Activated naive CD4-positive, alpha-beta T cell treated with anti-CD3 and anti-CD28 coated beads for 36 hours (primary cell): ENCODE measurements around the gene CIDEB. TPM values are rescaled to one million over a fixed set of nuclear protein-coding genes. Genes with fewer than 3 reads are reported as not detected.

Source experiments
- CTCF ChIA-PET: fragments of 350-600 bp; sonication (Branson Sonifier 250); formaldehyde crosslinking; loops from one replicate; lab custom pipeline; 2021; ENCODE audit warnings: antibody characterized with exemption; lab: Charles Lee
- DNase-seq: peaks from one replicate; pipeline ENCODE4 v3.0.0-alpha.2; 2020
- H3K27ac Mint-ChIP-seq: one replicate; pipeline ENCODE4 v1.8.0; 2021; ENCODE audit warnings: mild to moderate bottlenecking, mixed read lengths
- H3K27me3 Mint-ChIP-seq: one replicate; pipeline ENCODE4 v1.8.0; 2021; ENCODE audit warnings: low read depth, mixed read lengths
- H3K36me3 Mint-ChIP-seq: one replicate; pipeline ENCODE4 v1.8.0; 2021; ENCODE audit warnings: low read depth, mixed read lengths
- H3K4me1 Mint-ChIP-seq: one replicate; pipeline ENCODE4 v1.8.0; 2021; ENCODE audit warnings: low read depth, mixed read lengths
- H3K4me3 Mint-ChIP-seq: one replicate; pipeline ENCODE4 v1.8.0; 2021; ENCODE audit warnings: mild to moderate bottlenecking, moderate library complexity, mixed read lengths
- H3K9me3 Mint-ChIP-seq: one replicate; pipeline ENCODE4 v1.8.0; 2021; ENCODE audit warnings: mixed read lengths
- intact Hi-C: fragments of 100-400 bp; cut with micrococcal nuclease; formaldehyde crosslinking; loops from one replicate; pipeline ENCODE4 v1.15.1; 2023
- total RNA-seq, 2 experiments: library from RNA; stranded (reverse); gene quantifications; one replicate each; pipeline ENCODE4 v1.2.3, GENCODE V29; 2021

CIDEB gene
- total RNA-seq, 2 experiments from 2014 or later = 10.9 to 15.1 TPM

GRCh38 chr14:24317141-24317928 is 9.6 kb upstream of the CIDEB start:
- no peaks in the 10 kb centered on the region for H3K27me3 Mint-ChIP-seq
- H3K27ac Mint-ChIP-seq = no peak overlapping the region
- no peaks in the 10 kb centered on the region for H3K9me3 Mint-ChIP-seq
- no peak overlapping the region for H3K4me3 Mint-ChIP-seq
- peaks cover 45% of the 10 kb centered on the region for H3K4me1 Mint-ChIP-seq
- intact Hi-C loops = no loop called here
- CTCF ChIA-PET = interaction anchor here (1.0 to 25.1 kb wide), 8 partner anchors 9 to 112 kb away, joined by 3 to 617 read pairs (median 4); partner anchors contain the start of genes CBLN3, CIDEB, KHNYN and LTB4R2
- H3K36me3 Mint-ChIP-seq = peaks cover 7% of the 10 kb centered on the region
- DNase-seq = no peak

- intact Hi-C loops = no loop called here
- CTCF ChIA-PET = interaction anchor here (1.0 to 1.3 kb wide), 3 partner anchors 17 to 120 kb away, joined by 3 to 4 read pairs (median 3); partner anchors contain the start of gene TINF2
- H3K4me1 Mint-ChIP-seq = peaks cover 52% of the 10 kb centered on the region
These were observed 8.8 kb upstream of the CIDEB start for GRCh38 chr14:24316597-24316950.

GRCh38 chr14:24315807-24316596 is 8.2 kb upstream of the CIDEB start:
- intact Hi-C loops = no loop called here
- H3K4me1 Mint-ChIP-seq = peaks cover 52% of the 10 kb centered on the region
- H3K4me3 Mint-ChIP-seq = no peak overlapping the region
- DNase-seq = no peak
- H3K27me3 Mint-ChIP-seq = no peaks in the 10 kb centered on the region
- H3K27ac Mint-ChIP-seq = no peak overlapping the region
- CTCF ChIA-PET = interaction anchor here (1.0 to 1.3 kb wide), 3 partner anchors 17 to 121 kb away, joined by 3 to 4 read pairs (median 3); partner anchors contain the start of gene TINF2
- H3K9me3 Mint-ChIP-seq = no peaks in the 10 kb centered on the region
- H3K36me3 Mint-ChIP-seq = peaks cover 7% of the 10 kb centered on the region

More at GRCh38 chr14:24316597-24316950, 8.8 kb upstream of the CIDEB start:
- Mint-ChIP-seq H3K27me3 (no peaks in the 10 kb centered on the region), H3K4me3 (no peak overlapping the region), H3K9me3 (no peaks in the 10 kb centered on the region), H3K36me3 (peaks cover 7% of the 10 kb centered on the region), H3K27ac (no peak overlapping the region)
- no peak for DNase-seq

- DNase-seq = no peak
- H3K27ac Mint-ChIP-seq = no peak overlapping the region
- CTCF ChIA-PET = interaction anchor here (1.2 to 8.5 kb wide), 3 partner anchors 15 to 121 kb away, joined by 3 to 111 read pairs (median 4); partner anchors contain the start of genes ADCY4 and TINF2
- no peaks in the 10 kb centered on the region for H3K27me3 Mint-ChIP-seq
- H3K9me3 Mint-ChIP-seq = no peaks in the 10 kb centered on the region
- peaks cover 7% of the 10 kb centered on the region for H3K36me3 Mint-ChIP-seq
- intact Hi-C loops = no loop called here
- H3K4me3 Mint-ChIP-seq = no peak overlapping the region
- peaks cover 54% of the 10 kb centered on the region for H3K4me1 Mint-ChIP-seq
These were observed 7.5 kb upstream of the CIDEB start for GRCh38 chr14:24315243-24315806.

GRCh38 chr14:24314377-24315193 is 6.8 kb upstream of the CIDEB start:
- intact Hi-C loops = no loop called here
- H3K9me3 Mint-ChIP-seq = no peaks in the 10 kb centered on the region
- CTCF ChIA-PET = interaction anchor here (1.3 to 8.5 kb wide), 3 partner anchors 16 to 122 kb away, joined by 4 to 111 read pairs (median 5); partner anchors contain the start of genes ADCY4 and TINF2
- H3K27ac Mint-ChIP-seq = no peak overlapping the region
- H3K4me3 Mint-ChIP-seq = no peak overlapping the region
- no peaks in the 10 kb centered on the region for H3K27me3 Mint-ChIP-seq
- peaks cover 62% of the 10 kb centered on the region for H3K4me1 Mint-ChIP-seq
- peaks cover 8% of the 10 kb centered on the region for H3K36me3 Mint-ChIP-seq
- DNase-seq = no peak

- no peak overlapping the region for H3K4me3 Mint-ChIP-seq
- CTCF ChIA-PET = interaction anchor here (1.3 to 8.5 kb wide), 5 partner anchors 16 to 122 kb away, joined by 3 to 111 read pairs (median 5); partner anchors contain the start of genes ADCY4 and TINF2
- intact Hi-C loops = loop anchor here (1.0 kb wide), 1 partner anchor 117 kb away; no protein-coding TSS in a partner anchor
- no peak for DNase-seq
- no peaks in the 10 kb centered on the region for H3K27me3 Mint-ChIP-seq
- H3K9me3 Mint-ChIP-seq = no peaks in the 10 kb centered on the region
- H3K27ac Mint-ChIP-seq = no peak overlapping the region
- H3K4me1 Mint-ChIP-seq = peaks cover 69% of the 10 kb centered on the region
- peaks cover 12% of the 10 kb centered on the region for H3K36me3 Mint-ChIP-seq
These were observed 6.1 kb upstream of the CIDEB start for GRCh38 chr14:24313913-24314312.

GRCh38 chr14:24312736-24313507 is 5.1 kb upstream of the CIDEB start:
- intact Hi-C loops = loop anchor here (1.0 kb wide), 1 partner anchor 118 kb away; no protein-coding TSS in a partner anchor
- no peaks in the 10 kb centered on the region for H3K27me3 Mint-ChIP-seq

GRCh38 chr14:24311837-24312615 is 4.2 kb upstream of the CIDEB start:
- H3K9me3 Mint-ChIP-seq = no peaks in the 10 kb centered on the region
- peak overlapping the region; percentile 68 for H3K27ac Mint-ChIP-seq
- intact Hi-C loops = loop anchor here (1.0 kb wide), 1 partner anchor 20 kb away; no protein-coding TSS in a partner anchor
- CTCF ChIA-PET = interaction anchor here (0.6 to 8.5 kb wide), 11 partner anchors 11 to 123 kb away, joined by 3 to 111 read pairs (median 5); partner anchors contain the start of genes ADCY4, DHRS1, MDP1 and NOP9
- no peak for DNase-seq
- peaks cover 20% of the 10 kb centered on the region for H3K36me3 Mint-ChIP-seq
- H3K27me3 Mint-ChIP-seq = no peaks in the 10 kb centered on the region
- peaks cover 69% of the 10 kb centered on the region for H3K4me1 Mint-ChIP-seq
- H3K4me3 Mint-ChIP-seq = peak overlapping the region; percentile 71

More at GRCh38 chr14:24312736-24313507, 5.1 kb upstream of the CIDEB start:
- H3K36me3 Mint-ChIP-seq = peaks cover 18% of the 10 kb centered on the region
- H3K4me3 Mint-ChIP-seq = peak overlapping the region; percentile 3
- no peak overlapping the region for H3K27ac Mint-ChIP-seq
- peak; percentile 62 for DNase-seq
- peaks cover 73% of the 10 kb centered on the region for H3K4me1 Mint-ChIP-seq
- H3K9me3 Mint-ChIP-seq = no peaks in the 10 kb centered on the region
- CTCF ChIA-PET = interaction anchor here (1.0 to 8.5 kb wide), 7 partner anchors 15 to 120 kb away, joined by 3 to 111 read pairs (median 4); partner anchors contain the start of gene ADCY4

GRCh38 chr14:24310646-24311604 is 3.1 kb upstream of the CIDEB start, which contains the start of gene LTB4R:
Gene LTB4R, plus strand, starts transcription at chr14:24311502. Its CDS starts 4,150 bp downstream, at chr14:24315652.
- Mint-ChIP-seq H3K27ac (peak within 1 kb of the TSS; percentile 68), H3K27me3 (no peaks in the 10 kb centered on the region), H3K4me3 (peak within 1 kb of the TSS; percentile 71), H3K9me3 (no peaks in the 10 kb centered on the region), H3K4me1 (peaks cover 64% of the 10 kb centered on the region), H3K36me3 (peaks cover 24% of the 10 kb centered on the region)
- DNase-seq = peak; percentile 71
- CTCF ChIA-PET = interaction anchor here (0.8 to 8.5 kb wide), 16 partner anchors 10 to 203 kb away, joined by 3 to 121 read pairs (median 4); partner anchors contain the start of genes ADCY4, DHRS1, MDP1 and NOP9
- intact Hi-C loops = loop anchor here (1.0 kb wide), 1 partner anchor 21 kb away; no protein-coding TSS in a partner anchor
